ENCODE data around the gene IL12RB1. TPM values are rescaled to one million over a fixed set of nuclear protein-coding genes. Genes with fewer than 3 reads are reported as not detected.

Gene IL12RB1
- total and polyA plus RNA-seq, 2 of the 13 experiments (the other 11 are each of a cell fraction or from before 2014, with no cell fraction given): 0.03 to 0.04 TPM

- no peak for TF ChIP-seq KDM4B (CRISPR knock-in tag; IDR thresholded peaks at IDR 0.05)
- TF ChIP-seq ZNF253 (CRISPR knock-in tag; IDR thresholded peaks at IDR 0.05; ENCODE audit: borderline replicate concordance): no peak
- TF ChIP-seq ZSCAN9 (CRISPR knock-in tag; IDR thresholded peaks at IDR 0.05; ENCODE audit: borderline replicate concordance): no peak
- TF ChIP-seq MAFK (conservative IDR thresholded peaks at IDR 0.05 in 1 of 2, IDR thresholded peaks at IDR 0.05 in 1 of 2; ENCODE audit: low read length in 2 of 2): no peak
- peak; percentile 29; the same call in 1 of the 2 replicates for TF ChIP-seq HOXA3 (CRISPR knock-in tag; IDR thresholded peaks at IDR 0.05)
- TF ChIP-seq PHF21A (CRISPR knock-in tag; IDR thresholded peaks at IDR 0.05): peak; percentile 18; the same call in 1 of the 2 replicates
- TF ChIP-seq HBP1 (CRISPR knock-in tag; IDR thresholded peaks at IDR 0.05; ENCODE audit: low read depth): no peak
- no peak for TF ChIP-seq ZNF432 (CRISPR knock-in tag; IDR thresholded peaks at IDR 0.05; ENCODE audit: borderline replicate concordance)
- TF ChIP-seq ATF6 (CRISPR knock-in tag; conservative IDR thresholded peaks at IDR 0.05): no peak
- peak; percentile 94 for TF ChIP-seq FOXP1 (IDR thresholded peaks at IDR 0.05)
- TF ChIP-seq FOXP1 (CRISPR knock-in tag; IDR thresholded peaks at IDR 0.05): peak; percentile 98
- TF ChIP-seq ZNF777 (CRISPR knock-in tag; IDR thresholded peaks at IDR 0.05): no peak
- no peak for TF ChIP-seq DPF2 (CRISPR knock-in tag; IDR thresholded peaks at IDR 0.05; ENCODE audit: borderline replicate concordance, low read depth)
- no peak for TF ChIP-seq ZC3H4 (CRISPR knock-in tag; IDR thresholded peaks at IDR 0.05; ENCODE audit: borderline replicate concordance)
- no peak for TF ChIP-seq ZNF280B (CRISPR knock-in tag; IDR thresholded peaks at IDR 0.05; ENCODE audit: borderline replicate concordance)
- TF ChIP-seq TERF1 (CRISPR knock-in tag; IDR thresholded peaks at IDR 0.05): no peak
- no peak for TF ChIP-seq SMARCC2 (IDR thresholded peaks at IDR 0.05)
- TF ChIP-seq PBX2 (CRISPR knock-in tag; IDR thresholded peaks at IDR 0.05): peak; percentile 44; the same call in 1 of the 2 replicates
- peak; percentile 35; the same call in 1 of the 2 replicates for TF ChIP-seq UBTF (CRISPR knock-in tag; IDR thresholded peaks at IDR 0.05)
- no peak for TF ChIP-seq REXO4 (CRISPR knock-in tag; IDR thresholded peaks at IDR 0.05; ENCODE audit: borderline replicate concordance)
Observed at GRCh38 chr19:18029617-18030338, 57.0 kb downstream of the IL12RB1 start (continued).
